ENCODE results near the gene GRIK4. TPM values are rescaled to one million over a fixed set of nuclear protein-coding genes. Genes with fewer than 3 reads are reported as not detected.

Gene GRIK4
- total and polyA plus RNA-seq, 2 donors (not counting 3 experiments of a cell fraction or from before 2014, with no cell fraction given), result 0.81 to 1.6 TPM

GRCh38 chr11:120890609-120891320, 379.2 kb downstream of the GRIK4 start:
- H3K4me3 ChIP-seq (replicated peaks in 1 of 3; ENCODE audit: insufficient read depth in 1 of 3, low read depth in 1 of 3, low read length in 3 of 3), result no peak overlapping the region
- H3K4me2 ChIP-seq (ENCODE audit: insufficient read depth, low read length), result no peak overlapping the region
- H3K9me3 ChIP-seq (replicated peaks; ENCODE audit: control insufficient read depth, insufficient read depth, low read length), result no peaks in the 10 kb centered on the region
- H3K4me1 ChIP-seq (ENCODE audit: control insufficient read depth, extremely low read depth, insufficient read depth, low read length), result no peaks in the 10 kb centered on the region
- H4K20me1 ChIP-seq (replicated peaks; ENCODE audit: control insufficient read depth, extremely low read depth, insufficient read depth, low read length), result no peaks in the 10 kb centered on the region
- H3K27me3 ChIP-seq (ENCODE audit: control insufficient read depth in 2 of 2, insufficient read depth in 2 of 2, low read length in 2 of 2), result no peaks in the 10 kb centered on the region
- DNase-seq (ENCODE audit: low read depth, low spot score) (no peak), FAIRE-seq (no peak)
- no peaks in the 10 kb centered on the region for H3K36me3 ChIP-seq (ENCODE audit: control insufficient read depth in 2 of 2, extremely low read depth in 1 of 2, insufficient read depth in 2 of 2, low read length in 2 of 2)
- intact Hi-C loops (cut with micrococcal nuclease) (no loop called here), dilution Hi-C loops (cut with MboI; ENCODE audit: extremely low pct_ligation_motif_present, low sequenced_read_pairs) (no loop called here)
- H3K27ac ChIP-seq (ENCODE audit: insufficient read depth, low read depth, low read length), result no peak overlapping the region
- CTCF ChIA-PET, result no interaction called here
- POLR2A ChIA-PET, result no interaction called here
- no peaks in the 10 kb centered on the region for H3K79me2 ChIP-seq (ENCODE audit: control insufficient read depth, insufficient read depth, low read length)
- no peak overlapping the region for H3K9ac ChIP-seq (replicated peaks; ENCODE audit: extremely low read depth, insufficient read depth, low read length)
- H3K9me1 ChIP-seq (replicated peaks; ENCODE audit: control insufficient read depth, extremely low read depth, insufficient read depth, low read length), result no peaks in the 10 kb centered on the region
- TF ChIP-seq POLR2A (IDR thresholded peaks at IDR 0.05; ENCODE audit: low read depth, low read length), result no peak
- TF ChIP-seq POLR2AphosphoS5 (IDR thresholded peaks at IDR 0.05; ENCODE audit: insufficient read depth, low read depth, low read length), result no peak
- no peak overlapping the region for H2AFZ ChIP-seq (ENCODE audit: low read depth, low read length)
- BruUV-seq (replicated peaks), result no TSS peak

DNA sequence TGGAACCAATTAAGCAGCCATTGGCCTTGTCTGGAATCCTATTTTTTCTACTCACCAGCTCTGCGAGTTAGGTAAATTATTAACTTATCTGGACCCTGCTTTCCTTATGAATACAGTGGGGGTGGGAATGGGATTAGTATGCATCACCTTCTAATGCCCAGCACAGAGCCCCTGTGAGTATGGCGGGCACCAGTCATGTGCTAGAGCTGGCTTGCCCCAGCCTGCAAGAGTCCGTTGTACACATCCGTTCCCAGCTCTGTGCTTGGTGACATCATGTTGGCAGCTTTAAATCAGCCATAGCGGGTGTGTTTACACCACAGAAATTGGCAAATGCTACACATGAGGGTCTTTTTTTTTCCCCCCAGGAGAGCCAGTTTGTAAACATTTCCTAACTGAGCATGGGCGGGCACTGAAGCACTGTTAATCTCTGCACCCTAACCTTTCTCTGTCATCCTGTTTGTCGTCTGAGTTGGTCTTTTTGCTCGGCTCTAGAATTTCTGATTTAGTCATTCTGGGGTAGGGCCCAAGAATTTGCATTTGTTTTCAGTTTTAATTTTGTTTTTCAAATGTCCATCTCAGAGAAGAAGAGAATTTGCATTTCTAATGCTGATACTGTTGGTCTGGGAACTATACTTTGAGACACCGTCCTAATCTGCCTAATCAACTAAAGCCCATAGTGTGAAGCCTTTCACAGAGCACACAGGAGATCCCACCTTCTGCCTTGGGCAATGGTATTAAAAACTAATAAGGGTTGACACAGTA, 382.1 kb downstream of the GRIK4 start:
- intact Hi-C loops (cut with micrococcal nuclease), result no loop called here
- Histone ChIP-seq H3K9me3 (replicated peaks; ENCODE audit: control insufficient read depth, insufficient read depth, low read length) (no peaks in the 10 kb centered on the region), H3K4me2 (ENCODE audit: insufficient read depth, low read length) (no peak overlapping the region), H4K20me1 (replicated peaks; ENCODE audit: control insufficient read depth, extremely low read depth, insufficient read depth, low read length) (no peaks in the 10 kb centered on the region), H2AFZ (ENCODE audit: low read depth, low read length) (no peak overlapping the region), H3K36me3 (ENCODE audit: control insufficient read depth in 2 of 2, extremely low read depth in 1 of 2, insufficient read depth in 2 of 2, low read length in 2 of 2) (no peaks in the 10 kb centered on the region), H3K27ac (ENCODE audit: insufficient read depth, low read depth, low read length) (no peak overlapping the region), H3K4me3 (replicated peaks in 1 of 3; ENCODE audit: insufficient read depth in 1 of 3, low read depth in 1 of 3, low read length in 3 of 3) (no peak overlapping the region), H3K79me2 (ENCODE audit: control insufficient read depth, insufficient read depth, low read length) (no peaks in the 10 kb centered on the region), H3K9me1 (replicated peaks; ENCODE audit: control insufficient read depth, extremely low read depth, insufficient read depth, low read length) (no peaks in the 10 kb centered on the region), H3K9ac (replicated peaks; ENCODE audit: extremely low read depth, insufficient read depth, low read length) (no peak overlapping the region), H3K27me3 (ENCODE audit: control insufficient read depth in 2 of 2, insufficient read depth in 2 of 2, low read length in 2 of 2) (no peaks in the 10 kb centered on the region), H3K4me1 (ENCODE audit: control insufficient read depth, extremely low read depth, insufficient read depth, low read length) (no peaks in the 10 kb centered on the region)
- no peak for DNase-seq (ENCODE audit: low read depth, low spot score)
- dilution Hi-C loops (cut with MboI; ENCODE audit: extremely low pct_ligation_motif_present, low sequenced_read_pairs), result no loop called here
- FAIRE-seq, result no peak
- no peak for TF ChIP-seq MYC (IDR thresholded peaks at IDR 0.05; ENCODE audit: low read depth, low read length)
- TF ChIP-seq POLR2AphosphoS5 (IDR thresholded peaks at IDR 0.05; ENCODE audit: insufficient read depth, low read depth, low read length), result no peak
- TF ChIP-seq EZH2 (IDR thresholded peaks at IDR 0.05; ENCODE audit: borderline replicate concordance, low read depth, low read length, severe bottlenecking), result no peak
- no peak for TF ChIP-seq POLR2A (IDR thresholded peaks at IDR 0.05; ENCODE audit: low read depth, low read length)
- TF ChIP-seq MAX (IDR thresholded peaks at IDR 0.05; ENCODE audit: insufficient read depth, insufficient read length), result no peak
- BruUV-seq (replicated peaks), result no TSS peak
- ChIA-PET CTCF (interaction anchor here (1.6 to 1.9 kb wide), 2 partner anchors 9 to 20 kb away, joined by 4 to 6 read pairs; no protein-coding TSS in a partner anchor), POLR2A (no interaction called here)
